Smooth muscle cell (in vitro differentiated cells): ENCODE measurements around the gene TMEM144. TPM values are rescaled to one million over a fixed set of nuclear protein-coding genes. Genes with fewer than 3 reads are reported as not detected.

Experiments
- DNase-seq: peaks from one replicate; lab custom pipeline; 2025; ENCODE audit not compliant: unreplicated experiment; lab: John Stamatoyannopoulos, UW
- H2AFZ ChIP-seq: fragments of 200-600 bp; sonication (generic); 2 replicates; pipeline ENCODE4 v1.6.0; 2016; ENCODE audit warnings: antibody characterized with exemption, low read depth, mild to moderate bottlenecking
- H3F3A ChIP-seq: fragments of 200-600 bp; sonication (generic); 2 replicates; pipeline ENCODE4 v1.6.0; 2017; ENCODE audit warnings: antibody characterized with exemption, low read depth
- H3K27ac ChIP-seq: fragments of 200-600 bp; sonication (generic); 2 replicates; pipeline ENCODE4 v1.5.1; 2016; ENCODE audit warnings: low read depth, mild to moderate bottlenecking
- H3K27me3 ChIP-seq: fragments of 200-600 bp; sonication (generic); 2 replicates; pipeline ENCODE4 v1.6.1; 2016; ENCODE audit warnings: low read depth, mild to moderate bottlenecking
- H3K36me3 ChIP-seq: fragments of 200-600 bp; sonication (generic); 2 replicates; pipeline ENCODE4 v1.5.1; 2016; ENCODE audit warnings: low read depth
- H3K4me1 ChIP-seq: fragments of 200-600 bp; sonication (generic); 2 replicates; pipeline ENCODE4 v1.5.1; 2016; ENCODE audit warnings: low read depth
- H3K4me2 ChIP-seq: fragments of 200-600 bp; sonication (generic); 2 replicates; pipeline ENCODE4 v1.6.0; 2016; ENCODE audit warnings: mild to moderate bottlenecking
- H3K4me3 ChIP-seq: fragments of 200-600 bp; sonication (generic); 2 replicates; pipeline ENCODE4 v1.5.1; 2016; ENCODE audit warnings: mild to moderate bottlenecking
- H3K79me2 ChIP-seq: fragments of 200-600 bp; sonication (generic); 2 replicates; pipeline ENCODE4 v1.6.0; 2016; ENCODE audit warnings: low read depth, mild to moderate bottlenecking
- H3K9ac ChIP-seq: fragments of 200-600 bp; sonication (generic); 2 replicates; pipeline ENCODE4 v1.6.0; 2016; ENCODE audit warnings: low read depth
- H3K9me3 ChIP-seq: fragments of 200-600 bp; sonication (generic); replicated peaks from 2 replicates; pipeline ENCODE4 v1.5.1; 2016; ENCODE audit warnings: low read depth
- H4K20me1 ChIP-seq: fragments of 200-600 bp; sonication (generic); 2 replicates; pipeline ENCODE4 v1.6.0; 2016; ENCODE audit warnings: low read depth
- WGBS: methylation state at CpG from one replicate; pipeline ENCODE4 v1.1.7; 2016; ENCODE audit warnings: low lambda C conversion rate; 5-methylcytosine and 5-hydroxymethylcytosine counted together
- polyA plus RNA-seq: library from polyadenylated mRNA; unstranded; fragments of >200 nt; fragmentation: Nextera tagmentation; extraction: Ambion mirVana; gene quantifications from 2 replicates; pipeline ENCODE4 v1.2.1, GENCODE V29; 2016
- total RNA-seq: library from RNA; depleted of rRNA; stranded (reverse); fragments of >200 nt; gene quantifications from 2 replicates; pipeline ENCODE4 v1.2.3, GENCODE V29; 2014
- TF ChIP-seq, protein P1 (sequence below): fragments of 200-600 bp; sonication (generic); IDR thresholded peaks from 2 replicates; pipeline ENCODE4 v1.5.1; 2017; ENCODE audit warnings: borderline replicate concordance, mild to moderate bottlenecking, antibody characterized with exemption; ENCODE audit not compliant: insufficient read depth, poor library complexity, severe bottlenecking

The TMEM144 gene
- total and polyA plus RNA-seq, 2 experiments from 2014 or later: 0.48 to 4.4 TPM

DNA sequence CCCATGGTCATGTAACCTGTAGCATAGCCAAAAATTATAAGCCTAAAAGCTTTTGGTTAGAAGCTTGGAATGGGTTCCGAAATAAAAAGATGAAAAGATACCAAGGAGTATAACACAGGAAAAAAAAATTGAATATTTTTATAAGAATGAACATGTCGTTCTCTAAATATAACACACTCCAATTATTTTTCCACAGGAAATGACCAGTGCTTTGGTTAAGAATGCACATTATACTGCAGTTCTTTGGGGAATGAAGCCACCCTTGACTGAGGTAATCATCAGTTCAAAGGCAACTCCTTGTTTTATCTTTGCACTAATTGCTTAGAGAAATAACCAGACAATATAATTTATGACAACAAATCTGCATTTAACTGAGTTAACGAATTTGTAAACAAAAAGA, 30.8 kb upstream of the TMEM144 start:
- no peaks in the 10 kb centered on the region for H3K79me2 ChIP-seq
- H3K9ac ChIP-seq: no peak overlapping the region
- H3K4me2 ChIP-seq: no peak overlapping the region
- H3K27me3 ChIP-seq: no peaks in the 10 kb centered on the region
- H3K4me3 ChIP-seq: no peak overlapping the region
- TF ChIP-seq, protein P1, sequence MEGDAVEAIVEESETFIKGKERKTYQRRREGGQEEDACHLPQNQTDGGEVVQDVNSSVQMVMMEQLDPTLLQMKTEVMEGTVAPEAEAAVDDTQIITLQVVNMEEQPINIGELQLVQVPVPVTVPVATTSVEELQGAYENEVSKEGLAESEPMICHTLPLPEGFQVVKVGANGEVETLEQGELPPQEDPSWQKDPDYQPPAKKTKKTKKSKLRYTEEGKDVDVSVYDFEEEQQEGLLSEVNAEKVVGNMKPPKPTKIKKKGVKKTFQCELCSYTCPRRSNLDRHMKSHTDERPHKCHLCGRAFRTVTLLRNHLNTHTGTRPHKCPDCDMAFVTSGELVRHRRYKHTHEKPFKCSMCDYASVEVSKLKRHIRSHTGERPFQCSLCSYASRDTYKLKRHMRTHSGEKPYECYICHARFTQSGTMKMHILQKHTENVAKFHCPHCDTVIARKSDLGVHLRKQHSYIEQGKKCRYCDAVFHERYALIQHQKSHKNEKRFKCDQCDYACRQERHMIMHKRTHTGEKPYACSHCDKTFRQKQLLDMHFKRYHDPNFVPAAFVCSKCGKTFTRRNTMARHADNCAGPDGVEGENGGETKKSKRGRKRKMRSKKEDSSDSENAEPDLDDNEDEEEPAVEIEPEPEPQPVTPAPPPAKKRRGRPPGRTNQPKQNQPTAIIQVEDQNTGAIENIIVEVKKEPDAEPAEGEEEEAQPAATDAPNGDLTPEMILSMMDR: no peak
- no peak overlapping the region for H3K27ac ChIP-seq
- no peak overlapping the region for H2AFZ ChIP-seq
- no peaks in the 10 kb centered on the region for H3K9me3 ChIP-seq
- H4K20me1 ChIP-seq: no peaks in the 10 kb centered on the region
- WGBS: 88% methylated on average over 3 of the region's 3 CpGs
- peaks cover 3% of the 10 kb centered on the region for H3K4me1 ChIP-seq
- no peaks in the 10 kb centered on the region for H3K36me3 ChIP-seq
- DNase-seq: no peak
- no peaks in the 10 kb centered on the region for H3F3A ChIP-seq

DNA sequence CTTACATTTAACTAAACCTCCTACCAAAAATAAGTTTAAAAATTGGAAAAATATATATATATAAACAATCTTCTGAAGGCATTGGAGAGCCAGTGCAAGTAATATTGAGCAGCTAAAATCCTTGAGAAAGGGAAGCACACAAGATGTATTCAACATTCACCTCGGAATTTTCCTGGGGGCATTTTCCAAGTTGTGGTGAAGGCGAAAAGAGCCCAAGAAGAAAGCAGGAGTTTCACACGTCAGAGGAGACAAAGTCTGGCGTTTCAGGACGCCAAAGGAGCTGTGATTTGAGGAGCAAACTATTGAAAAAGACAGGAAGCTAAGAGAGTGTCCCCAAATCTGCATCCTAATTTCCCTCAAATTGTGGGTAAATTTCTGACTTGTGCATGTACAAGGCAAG, 28.4 kb upstream of the TMEM144 start:
- Histone ChIP-seq H3K9me3 (no peaks in the 10 kb centered on the region), H3K79me2 (no peaks in the 10 kb centered on the region), H3F3A (no peaks in the 10 kb centered on the region), H3K27me3 (no peaks in the 10 kb centered on the region), H3K4me1 (no peaks in the 10 kb centered on the region), H3K4me2 (no peak overlapping the region), H3K27ac (peak overlapping the region; percentile 8), H4K20me1 (no peaks in the 10 kb centered on the region), H3K36me3 (no peaks in the 10 kb centered on the region), H3K4me3 (no peak overlapping the region), H2AFZ (peak overlapping the region; percentile 42), H3K9ac (no peak overlapping the region)
- DNase-seq: no peak
- 62% methylated on average over 5 of the region's 5 CpGs for WGBS
- TF ChIP-seq, protein P1: no peak

DNA sequence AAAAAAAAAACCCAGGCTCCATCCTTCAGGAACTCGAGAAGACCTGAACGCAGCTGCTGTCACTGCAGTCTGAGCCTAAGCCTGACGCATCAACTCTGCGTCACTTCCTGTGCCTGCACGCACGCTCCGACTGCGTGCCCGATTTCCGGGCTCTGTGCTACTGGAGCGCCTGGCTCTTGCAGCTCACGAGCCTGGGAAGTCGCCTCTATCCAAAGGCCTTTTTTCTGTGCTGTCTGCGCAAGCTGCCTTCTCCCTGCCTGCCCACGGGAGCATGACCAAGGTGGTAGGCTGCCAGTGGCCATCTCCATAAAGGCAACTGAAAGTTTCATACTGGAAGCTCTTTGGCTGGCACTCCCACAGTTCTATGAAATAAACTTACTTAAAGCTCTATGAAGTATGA, 27.6 kb upstream of the TMEM144 start:
- Histone ChIP-seq H3F3A (no peaks in the 10 kb centered on the region), H3K4me2 (no peak overlapping the region), H3K27me3 (no peaks in the 10 kb centered on the region), H3K79me2 (no peaks in the 10 kb centered on the region), H2AFZ (no peak overlapping the region), H3K9me3 (no peaks in the 10 kb centered on the region), H3K4me3 (no peak overlapping the region), H3K27ac (no peak overlapping the region), H3K36me3 (no peaks in the 10 kb centered on the region), H4K20me1 (no peaks in the 10 kb centered on the region), H3K4me1 (no peaks in the 10 kb centered on the region), H3K9ac (no peak overlapping the region)
- DNase-seq: no peak
- TF ChIP-seq, protein P1: no peak
- WGBS: 93% methylated on average over 15 of the region's 15 CpGs

DNA sequence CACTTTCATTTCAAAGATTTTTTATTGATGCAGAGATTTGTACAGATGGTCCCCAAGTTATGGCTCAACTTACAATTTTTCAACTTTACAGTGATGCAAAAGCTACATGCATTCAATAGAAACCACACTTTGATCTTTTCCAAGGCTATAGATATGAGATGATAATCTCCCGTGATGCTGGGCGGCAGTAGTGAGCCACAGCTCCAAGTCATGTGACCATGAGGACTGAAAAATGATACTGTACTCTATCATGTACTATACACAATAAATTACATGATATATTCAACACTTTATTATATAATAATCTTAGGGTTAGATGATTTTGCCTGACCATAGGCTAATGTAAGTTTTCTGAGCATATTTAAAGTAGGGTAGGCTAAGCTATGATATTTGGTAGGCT, 23.5 kb upstream of the TMEM144 start:
- Histone ChIP-seq H3K79me2 (no peaks in the 10 kb centered on the region), H3K4me3 (no peak overlapping the region), H2AFZ (no peak overlapping the region), H4K20me1 (no peaks in the 10 kb centered on the region), H3K9me3 (no peaks in the 10 kb centered on the region), H3F3A (no peaks in the 10 kb centered on the region), H3K36me3 (no peaks in the 10 kb centered on the region), H3K4me1 (no peaks in the 10 kb centered on the region), H3K9ac (no peak overlapping the region), H3K27me3 (no peaks in the 10 kb centered on the region), H3K4me2 (no peak overlapping the region), H3K27ac (no peak overlapping the region)
- TF ChIP-seq, protein P1: no peak
- 79% methylated on average over 2 of the region's 2 CpGs for WGBS
- DNase-seq: no peak
